Left lung (tissue), 10 donors: Measurements from ENCODE around the gene CACNA2D3. TPM values are rescaled to one million over a fixed set of nuclear protein-coding genes. Genes with fewer than 3 reads are reported as not detected.

Source experiments
- ATAC-seq: fragments of 200-7000 bp; cut with Tn5 transposase; one replicate; pipeline ENCODE4 v1.9.1; 2020; ENCODE audit warnings: moderate library complexity
- DNase-seq, 4 donors: peaks; one replicate each; pipeline ENCODE4 v3.0.0-alpha.2; 2013 to 2020
- H3K27ac ChIP-seq, 2 donors: fragments of 200-600 bp; sonication (generic) in 1 of 2; one replicate each; pipeline versions ENCODE4 v1.5.0 to v1.8.0; 2020 to 2021
- H3K27me3 ChIP-seq, 2 donors: fragments of 200-600 bp; sonication (generic) in 1 of 2; one replicate each; pipeline versions ENCODE4 v1.5.0 to v1.8.0; 2020 to 2021
- H3K36me3 ChIP-seq, 2 donors: fragments of 200-600 bp; sonication (generic) in 1 of 2; one replicate each; pipeline versions ENCODE4 v1.5.0 to v1.8.0; 2020 to 2021
- H3K4me1 ChIP-seq, 2 donors: fragments of 200-600 bp; one replicate each; pipeline ENCODE4 v1.8.0; 2021
- H3K4me3 ChIP-seq, 2 donors: fragments of 200-600 bp; sonication (generic) in 1 of 2; one replicate each; pipeline versions ENCODE4 v1.5.0 to v1.8.0; 2020 to 2021; ENCODE audit warnings: mild to moderate bottlenecking in 1 of 2
- H3K9me3 ChIP-seq, 2 donors: fragments of 200-600 bp; sonication (generic) in 1 of 2; one replicate each; pipeline versions ENCODE4 v1.5.0 to v1.8.0; 2020 to 2021
- intact Hi-C, 2 donors: fragments of 100-400 bp; cut with DNase I; formaldehyde crosslinking; loops; one replicate each; pipeline versions ENCODE4 v1.11.2 to v1.14.2; 2022
- polyA plus RNA-seq, 6 donors: library from polyadenylated mRNA; unstranded; fragments of 120-200 nt; gene quantifications; one replicate each; pipeline ENCODE4 v1.2.1, GENCODE V29; 2013; ENCODE audit not compliant: insufficient read length in 6 of 6
- total RNA-seq, 2 donors: library from RNA; stranded (reverse); fragmentation: NEBNext Ultra II Directional; extraction: Animal tissue kit (Norgen Biotek cat#: 25700); gene quantifications; one replicate each; pipeline ENCODE4 v1.2.1, GENCODE V29; 2021
- TF ChIP-seq, protein P1 (sequence below), 2 donors: fragments of 200-600 bp; sonication (generic) in 1 of 2; IDR thresholded peaks; one replicate each; pipeline versions ENCODE4 v1.5.0 to v1.8.0; 2021; ENCODE audit warnings: antibody characterized with exemption in 2 of 2
- donor health status: DM: no; HTN: yes; CAD: no.
- donor health status: DM: no; HTN: no; CAD: no.

Gene CACNA2D3
- total and polyA plus RNA-seq, 8 donors = 1.1 to 2.7 (median 1.5) TPM

DNA sequence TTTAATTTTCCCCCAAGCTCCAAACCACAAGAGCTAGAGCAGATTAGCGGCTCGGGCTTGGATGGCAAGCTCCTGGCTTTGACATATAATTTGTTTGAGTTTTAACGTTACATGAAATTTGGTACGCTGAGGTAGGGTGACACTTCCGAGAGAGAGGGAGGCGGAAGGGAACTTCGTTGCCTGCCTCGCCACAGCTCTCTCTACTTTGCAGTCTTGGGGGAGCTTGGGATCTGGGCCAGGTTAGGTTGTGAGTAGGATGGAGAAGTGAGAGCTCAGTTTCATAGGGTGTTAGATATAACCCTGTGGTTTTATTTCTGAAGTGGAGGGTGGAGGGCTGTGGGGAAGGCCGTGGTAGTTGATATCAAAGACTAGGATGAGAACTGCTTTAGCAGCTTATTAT, 765.8 kb downstream of the CACNA2D3 start:
- Histone ChIP-seq H3K4me1 (peaks cover 0 to 8% of the 10 kb centered on the region in 2 donors), H3K27me3 (no peaks in the 10 kb centered on the region), H3K9me3 (no peaks in the 10 kb centered on the region), H3K36me3 (no peaks in the 10 kb centered on the region), H3K27ac (no peak overlapping the region), H3K4me3 (no peak overlapping the region)
- DNase-seq = no peak
- intact Hi-C loops = no loop called here
- TF ChIP-seq, protein P1, sequence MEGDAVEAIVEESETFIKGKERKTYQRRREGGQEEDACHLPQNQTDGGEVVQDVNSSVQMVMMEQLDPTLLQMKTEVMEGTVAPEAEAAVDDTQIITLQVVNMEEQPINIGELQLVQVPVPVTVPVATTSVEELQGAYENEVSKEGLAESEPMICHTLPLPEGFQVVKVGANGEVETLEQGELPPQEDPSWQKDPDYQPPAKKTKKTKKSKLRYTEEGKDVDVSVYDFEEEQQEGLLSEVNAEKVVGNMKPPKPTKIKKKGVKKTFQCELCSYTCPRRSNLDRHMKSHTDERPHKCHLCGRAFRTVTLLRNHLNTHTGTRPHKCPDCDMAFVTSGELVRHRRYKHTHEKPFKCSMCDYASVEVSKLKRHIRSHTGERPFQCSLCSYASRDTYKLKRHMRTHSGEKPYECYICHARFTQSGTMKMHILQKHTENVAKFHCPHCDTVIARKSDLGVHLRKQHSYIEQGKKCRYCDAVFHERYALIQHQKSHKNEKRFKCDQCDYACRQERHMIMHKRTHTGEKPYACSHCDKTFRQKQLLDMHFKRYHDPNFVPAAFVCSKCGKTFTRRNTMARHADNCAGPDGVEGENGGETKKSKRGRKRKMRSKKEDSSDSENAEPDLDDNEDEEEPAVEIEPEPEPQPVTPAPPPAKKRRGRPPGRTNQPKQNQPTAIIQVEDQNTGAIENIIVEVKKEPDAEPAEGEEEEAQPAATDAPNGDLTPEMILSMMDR (IDR thresholded peaks at IDR 0.05) = no peak
- ATAC-seq = no peak

DNA sequence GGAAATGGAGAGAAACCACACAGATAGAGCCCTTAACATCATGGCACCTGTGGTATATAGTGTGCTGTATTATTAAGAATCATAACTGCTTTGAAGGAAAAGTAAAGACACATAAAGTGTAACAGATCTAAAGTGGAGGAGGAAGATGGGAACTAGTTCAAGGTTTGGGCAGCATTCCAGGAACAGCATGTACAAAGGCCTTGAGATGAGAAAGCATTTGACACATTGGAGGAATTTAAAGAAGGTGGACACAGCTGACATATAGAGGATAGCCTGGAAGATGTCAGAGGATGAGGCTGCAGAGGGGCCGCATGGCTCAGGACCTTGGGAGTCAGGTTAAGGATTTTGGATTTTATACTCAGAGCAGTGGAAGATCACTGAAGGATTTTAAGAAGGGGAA, 766.5 kb downstream of the CACNA2D3 start:
- H3K9me3 ChIP-seq = no peaks in the 10 kb centered on the region
- H3K4me3 ChIP-seq = no peak overlapping the region
- no peaks in the 10 kb centered on the region for H3K36me3 ChIP-seq
- DNase-seq (no peak), ATAC-seq (no peak)
- TF ChIP-seq, protein P1 (IDR thresholded peaks at IDR 0.05) = no peak
- H3K4me1 ChIP-seq = peaks cover 0 to 8% of the 10 kb centered on the region in 2 donors
- H3K27ac ChIP-seq = no peak overlapping the region
- intact Hi-C loops = no loop called here
- no peaks in the 10 kb centered on the region for H3K27me3 ChIP-seq

DNA sequence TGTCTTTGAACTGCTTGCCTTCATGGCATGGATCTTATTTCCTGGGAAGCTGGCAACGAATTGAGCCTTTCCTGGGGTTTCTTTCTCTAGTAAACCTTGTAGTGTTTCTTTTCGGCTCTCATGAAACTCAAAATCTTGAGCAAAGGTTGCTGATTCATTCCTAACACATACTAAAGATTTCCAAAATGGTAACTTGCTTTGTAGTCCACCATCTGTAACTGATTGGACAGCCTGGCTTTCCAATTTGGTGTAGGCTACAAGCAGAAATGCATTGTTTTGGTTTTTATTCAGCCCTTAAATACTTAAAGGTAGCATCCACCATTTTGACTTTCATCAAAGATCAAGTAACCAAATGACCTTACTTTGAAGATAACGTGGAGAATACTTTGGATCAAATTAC, 767.4 kb downstream of the CACNA2D3 start:
- Histone ChIP-seq H3K4me3 (no peak overlapping the region), H3K36me3 (no peaks in the 10 kb centered on the region), H3K27ac (no peak overlapping the region), H3K9me3 (no peaks in the 10 kb centered on the region), H3K27me3 (no peaks in the 10 kb centered on the region), H3K4me1 (peaks cover 0 to 8% of the 10 kb centered on the region in 2 donors)
- no peak for ATAC-seq
- intact Hi-C loops = no loop called here
- DNase-seq = no peak
- TF ChIP-seq, protein P1 (IDR thresholded peaks at IDR 0.05) = no peak

DNA sequence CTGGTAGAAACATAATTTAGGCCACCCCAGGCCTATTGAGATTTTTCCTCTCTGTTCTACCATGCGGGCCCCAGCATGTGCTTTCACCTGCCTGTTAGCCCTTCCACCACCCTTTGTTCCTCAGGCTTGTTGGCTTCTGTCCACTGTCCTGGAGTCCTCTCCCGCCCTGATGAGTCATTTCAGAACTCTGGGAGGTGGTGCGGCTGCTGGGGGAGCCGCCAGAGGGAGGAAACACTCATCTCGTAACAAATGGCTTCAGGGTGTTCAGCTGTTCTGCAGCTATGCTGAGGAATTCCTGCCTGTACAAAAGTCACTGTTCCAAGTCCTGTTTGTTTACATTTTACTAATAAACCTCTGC, 769.2 kb downstream of the CACNA2D3 start:
- ATAC-seq = peak; percentile 97
- Histone ChIP-seq H3K9me3 (no peaks in the 10 kb centered on the region), H3K4me1 (peaks cover 0 to 8% of the 10 kb centered on the region in 2 donors), H3K36me3 (no peaks in the 10 kb centered on the region), H3K27me3 (no peaks in the 10 kb centered on the region), H3K4me3 (no peak overlapping the region), H3K27ac (peak overlapping the region; percentile 58 to 70)
- DNase-seq = peak in 3 of 4 donors; percentile 58 to 80 (median 80)
- TF ChIP-seq, protein P1 (IDR thresholded peaks at IDR 0.05) = peak; percentile 17 to 46
- intact Hi-C loops = no loop called here

DNA sequence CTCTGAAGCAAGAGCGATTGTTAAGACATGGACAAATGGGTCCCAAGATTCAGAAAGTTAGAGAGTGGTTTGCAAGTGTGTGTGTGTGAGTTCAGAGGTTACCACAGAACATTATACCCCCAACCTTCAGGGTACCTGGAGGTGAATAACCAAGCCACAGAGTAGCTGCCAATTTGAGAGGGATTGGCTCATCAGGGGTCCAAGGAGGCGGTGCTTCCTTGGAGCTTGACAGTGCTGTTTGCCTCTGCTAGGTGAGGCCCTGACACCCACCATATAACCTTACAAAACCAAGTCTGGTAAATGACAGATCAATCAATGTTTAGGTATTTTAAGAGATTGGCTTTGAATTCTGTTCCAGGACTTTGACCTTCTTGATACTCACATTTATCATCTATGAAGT, 769.8 kb downstream of the CACNA2D3 start:
- intact Hi-C loops = no loop called here
- no peaks in the 10 kb centered on the region for H3K9me3 ChIP-seq
- peaks cover 0 to 8% of the 10 kb centered on the region in 2 donors for H3K4me1 ChIP-seq
- TF ChIP-seq, protein P1 (IDR thresholded peaks at IDR 0.05) = no peak
- H3K27ac ChIP-seq = no peak overlapping the region
- no peaks in the 10 kb centered on the region for H3K36me3 ChIP-seq
- H3K4me3 ChIP-seq = no peak overlapping the region
- DNase-seq = no peak
- no peaks in the 10 kb centered on the region for H3K27me3 ChIP-seq
- ATAC-seq = no peak
